ENCODE data around the gene GPRC5C.

Gene GPRC5C

DNA sequence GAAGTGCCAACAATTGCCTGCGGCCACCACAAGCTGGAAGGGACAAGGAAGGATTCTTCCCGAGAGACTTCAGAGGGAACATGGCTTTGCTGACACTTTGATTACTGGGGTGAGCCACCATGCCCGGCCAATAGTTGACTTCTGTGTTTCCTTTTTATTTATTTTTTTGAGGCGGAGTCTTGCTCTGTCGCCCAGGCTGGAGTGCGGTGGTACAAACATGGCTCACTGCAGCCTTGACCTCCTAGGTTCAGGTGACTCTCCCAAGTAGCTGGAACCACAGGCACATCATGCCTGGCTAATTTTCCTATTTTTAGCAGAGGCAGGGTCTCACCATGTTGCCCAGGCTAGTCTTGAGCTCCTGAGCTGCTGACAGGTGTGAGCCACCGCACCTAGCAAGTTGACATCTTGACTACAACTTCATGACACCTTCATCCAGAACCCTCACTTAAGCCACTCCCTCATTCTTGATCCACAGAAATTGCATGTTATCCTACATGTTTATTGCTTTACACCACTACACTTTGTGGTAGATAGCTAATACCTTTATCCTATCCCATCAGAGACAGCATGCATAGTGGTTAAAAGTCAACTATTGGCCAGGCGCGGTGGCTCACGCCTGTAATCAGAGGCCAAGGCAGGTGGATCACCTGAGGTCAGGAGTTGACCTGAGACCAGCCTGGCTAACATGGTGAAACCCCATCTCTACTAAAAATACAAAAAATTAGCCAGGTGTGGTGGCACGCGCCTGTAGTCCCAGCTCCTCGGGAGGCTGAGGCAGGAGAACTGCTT is 16.1 kb upstream of the GPRC5C start:
- TF ChIP-seq EZH2 (IDR thresholded peaks at IDR 0.05; ENCODE audit: borderline replicate concordance, low read depth, low read length, severe bottlenecking), result no peak
- TF ChIP-seq, protein P1, sequence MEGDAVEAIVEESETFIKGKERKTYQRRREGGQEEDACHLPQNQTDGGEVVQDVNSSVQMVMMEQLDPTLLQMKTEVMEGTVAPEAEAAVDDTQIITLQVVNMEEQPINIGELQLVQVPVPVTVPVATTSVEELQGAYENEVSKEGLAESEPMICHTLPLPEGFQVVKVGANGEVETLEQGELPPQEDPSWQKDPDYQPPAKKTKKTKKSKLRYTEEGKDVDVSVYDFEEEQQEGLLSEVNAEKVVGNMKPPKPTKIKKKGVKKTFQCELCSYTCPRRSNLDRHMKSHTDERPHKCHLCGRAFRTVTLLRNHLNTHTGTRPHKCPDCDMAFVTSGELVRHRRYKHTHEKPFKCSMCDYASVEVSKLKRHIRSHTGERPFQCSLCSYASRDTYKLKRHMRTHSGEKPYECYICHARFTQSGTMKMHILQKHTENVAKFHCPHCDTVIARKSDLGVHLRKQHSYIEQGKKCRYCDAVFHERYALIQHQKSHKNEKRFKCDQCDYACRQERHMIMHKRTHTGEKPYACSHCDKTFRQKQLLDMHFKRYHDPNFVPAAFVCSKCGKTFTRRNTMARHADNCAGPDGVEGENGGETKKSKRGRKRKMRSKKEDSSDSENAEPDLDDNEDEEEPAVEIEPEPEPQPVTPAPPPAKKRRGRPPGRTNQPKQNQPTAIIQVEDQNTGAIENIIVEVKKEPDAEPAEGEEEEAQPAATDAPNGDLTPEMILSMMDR (IDR thresholded peaks at IDR 0.05; ENCODE audit: borderline replicate concordance, extremely low read depth, low read length, poor library complexity, severe bottlenecking), result no peak
- DNase-seq (no peak), ATAC-seq (ENCODE audit: insufficient read depth, low read depth) (no peak)
- Histone ChIP-seq H3K27ac (ENCODE audit: low read length) (no peak overlapping the region), H3K9me3 (ENCODE audit: insufficient read depth, low read length, severe bottlenecking) (no peaks in the 10 kb centered on the region), H3K9ac (ENCODE audit: low read depth, low read length) (no peak overlapping the region), H3K27me3 (ENCODE audit: insufficient read depth, low read length, poor library complexity) (no peaks in the 10 kb centered on the region), H2AFZ (ENCODE audit: low read depth, low read length) (no peak overlapping the region), H3K4me3 (ENCODE audit: low read depth in 1 of 2, low read length in 2 of 2) (no peak overlapping the region), H3K79me2 (ENCODE audit: insufficient read depth, low read length) (no peaks in the 10 kb centered on the region), H3K4me2 (ENCODE audit: insufficient read depth, low read length) (no peak overlapping the region), H3K4me1 (ENCODE audit: insufficient read depth, low read length) (peaks cover 6% of the 10 kb centered on the region; the same call in 1 of the 2 replicates), H3K36me3 (ENCODE audit: insufficient read depth, low read length) (no peaks in the 10 kb centered on the region), H4K20me1 (ENCODE audit: insufficient read depth, low read length) (no peaks in the 10 kb centered on the region)

DNA sequence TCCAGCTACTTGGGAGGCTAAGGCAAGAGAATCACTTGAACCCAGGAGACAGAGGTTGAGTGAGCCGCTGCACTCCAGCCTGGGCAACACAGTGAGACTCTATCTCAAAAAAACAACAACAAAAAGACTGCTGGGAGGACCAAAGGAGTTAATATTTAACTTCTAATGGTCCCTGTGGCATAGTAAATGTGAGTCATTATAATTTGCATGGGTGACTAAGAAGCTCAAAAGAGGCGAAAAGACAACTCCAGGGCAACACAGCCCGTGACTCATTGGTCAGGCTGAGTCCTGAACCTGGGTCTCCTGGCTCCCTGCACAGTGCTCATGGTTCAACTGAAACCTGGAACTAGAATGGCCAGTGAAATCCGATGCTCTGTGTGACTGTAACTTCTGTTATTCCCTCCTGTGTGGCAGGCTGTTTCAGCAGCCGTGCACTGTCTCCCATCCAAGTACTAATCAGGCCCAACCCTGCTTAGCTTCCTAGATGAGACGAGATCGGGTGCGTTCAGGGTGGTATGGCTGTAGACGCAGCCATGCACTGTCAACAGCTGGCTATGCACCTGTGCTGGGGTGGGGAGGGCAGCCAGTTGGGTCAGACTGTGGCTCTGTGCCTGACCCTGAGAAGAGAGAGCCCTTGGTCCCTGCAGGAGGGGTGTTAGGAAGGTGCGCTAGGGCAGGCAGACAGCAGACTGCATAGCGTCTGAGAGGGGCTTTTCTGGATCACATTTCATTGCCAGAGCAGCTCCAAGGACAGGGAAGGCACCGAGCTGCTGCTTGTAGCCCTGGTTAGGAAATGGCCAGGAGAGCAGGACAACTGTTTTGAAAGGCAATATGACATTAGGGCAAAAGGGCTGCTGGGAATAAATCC is 14.5 kb upstream of the GPRC5C start:
- Histone ChIP-seq H3K9ac (ENCODE audit: low read depth, low read length) (no peak overlapping the region), H4K20me1 (ENCODE audit: insufficient read depth, low read length) (no peaks in the 10 kb centered on the region), H3K36me3 (ENCODE audit: insufficient read depth, low read length) (no peaks in the 10 kb centered on the region), H2AFZ (ENCODE audit: low read depth, low read length) (no peak overlapping the region), H3K9me3 (ENCODE audit: insufficient read depth, low read length, severe bottlenecking) (no peaks in the 10 kb centered on the region), H3K27me3 (ENCODE audit: insufficient read depth, low read length, poor library complexity) (no peaks in the 10 kb centered on the region), H3K4me2 (ENCODE audit: insufficient read depth, low read length) (no peak overlapping the region), H3K4me3 (ENCODE audit: low read depth in 1 of 2, low read length in 2 of 2) (no peak overlapping the region), H3K79me2 (ENCODE audit: insufficient read depth, low read length) (no peaks in the 10 kb centered on the region), H3K27ac (ENCODE audit: low read length) (no peak overlapping the region), H3K4me1 (ENCODE audit: insufficient read depth, low read length) (peaks cover 6% of the 10 kb centered on the region; the same call in 1 of the 2 replicates)
- ATAC-seq (ENCODE audit: insufficient read depth, low read depth), result no peak
- no peak for DNase-seq
- no peak for TF ChIP-seq EZH2 (IDR thresholded peaks at IDR 0.05; ENCODE audit: borderline replicate concordance, low read depth, low read length, severe bottlenecking)
- TF ChIP-seq, protein P1 (IDR thresholded peaks at IDR 0.05; ENCODE audit: borderline replicate concordance, extremely low read depth, low read length, poor library complexity, severe bottlenecking), result no peak

DNA sequence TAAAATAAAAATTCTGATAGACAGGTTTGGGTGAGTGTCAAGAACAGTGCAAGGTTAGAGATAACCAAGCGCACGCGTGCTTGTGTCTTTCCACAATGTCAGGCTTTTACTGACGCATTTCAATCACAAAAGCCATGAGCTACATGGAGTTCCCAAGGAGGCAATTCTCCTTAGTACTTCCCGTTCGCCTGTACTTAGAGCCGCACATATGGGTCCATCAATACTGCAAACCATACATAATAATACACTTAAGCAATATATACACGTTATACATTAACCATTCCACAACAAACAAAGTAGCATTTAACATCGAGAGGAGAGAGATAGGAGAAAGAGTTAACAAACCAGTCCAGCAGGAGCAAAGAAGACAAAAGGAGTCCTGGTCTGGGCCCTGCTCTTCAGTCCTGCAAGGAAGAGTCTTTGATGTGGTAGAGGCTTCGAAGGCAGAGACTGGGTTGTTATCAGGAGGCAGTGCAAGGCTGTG is 11.9 kb upstream of the GPRC5C start:
- no peak for TF ChIP-seq EZH2 (IDR thresholded peaks at IDR 0.05; ENCODE audit: borderline replicate concordance, low read depth, low read length, severe bottlenecking)
- TF ChIP-seq, protein P1 (IDR thresholded peaks at IDR 0.05; ENCODE audit: borderline replicate concordance, extremely low read depth, low read length, poor library complexity, severe bottlenecking), result no peak
- H3K9me3 ChIP-seq (ENCODE audit: insufficient read depth, low read length, severe bottlenecking), result no peaks in the 10 kb centered on the region

More for the DNA sequence above, 11.9 kb upstream of the GPRC5C start:
- Histone ChIP-seq H3K4me3 (ENCODE audit: low read depth in 1 of 2, low read length in 2 of 2) (no peak overlapping the region), H3K36me3 (ENCODE audit: insufficient read depth, low read length) (no peaks in the 10 kb centered on the region), H3K9ac (ENCODE audit: low read depth, low read length) (no peak overlapping the region), H3K4me1 (ENCODE audit: insufficient read depth, low read length) (peaks cover 6% of the 10 kb centered on the region; the same call in 1 of the 2 replicates), H3K79me2 (ENCODE audit: insufficient read depth, low read length) (no peaks in the 10 kb centered on the region), H4K20me1 (ENCODE audit: insufficient read depth, low read length) (no peaks in the 10 kb centered on the region), H3K27me3 (ENCODE audit: insufficient read depth, low read length, poor library complexity) (no peaks in the 10 kb centered on the region), H3K4me2 (ENCODE audit: insufficient read depth, low read length) (no peak overlapping the region), H3K27ac (ENCODE audit: low read length) (no peak overlapping the region), H2AFZ (ENCODE audit: low read depth, low read length) (no peak overlapping the region)
- DNase-seq (no peak), ATAC-seq (ENCODE audit: insufficient read depth, low read depth) (no peak)

Data from DND-41 (cell line).